Heart right ventricle (tissue), 16 donors: Measurements from ENCODE around the gene LRRC15. TPM values are rescaled to one million over a fixed set of nuclear protein-coding genes. Genes with fewer than 3 reads are reported as not detected.

Experiments used
- ATAC-seq, 8 donors: fragments of 200-7000 bp; cut with Tn5 transposase; one replicate each; pipeline ENCODE4 v1.9.1; 2020; ENCODE audit warnings: mild to moderate bottlenecking in 8 of 8, moderate library complexity in 8 of 8, moderate number of reproducible peaks in 1 of 8
- DNase-seq, 2 donors: peaks; one replicate each; pipeline ENCODE4 v3.0.0-alpha.2; 2020
- H3K27ac ChIP-seq, 10 donors: fragments of 200-600 bp; sonication (generic) in 2 of 10; one replicate each; pipeline versions ENCODE4 v1.5.0 to v1.8.0; 2020 to 2022; ENCODE audit warnings: mild to moderate bottlenecking in 3 of 10
- H3K27me3 ChIP-seq, 7 donors: fragments of 200-600 bp; one replicate each; pipeline ENCODE4 v1.8.0; 2021 to 2022; ENCODE audit warnings: mild to moderate bottlenecking in 2 of 7
- H3K36me3 ChIP-seq, 9 donors: fragments of 200-600 bp; sonication (generic) in 1 of 9; one replicate each; pipeline versions ENCODE4 v1.5.0 to v1.8.0; 2020 to 2022; ENCODE audit warnings: mild to moderate bottlenecking in 2 of 9
- H3K4me1 ChIP-seq, 9 donors: fragments of 200-600 bp; sonication (generic) in 1 of 9; one replicate each; pipeline versions ENCODE4 v1.5.0 to v1.8.0; 2020 to 2022; ENCODE audit warnings: mild to moderate bottlenecking in 4 of 9
- H3K4me3 ChIP-seq, 10 donors: fragments of 200-600 bp; sonication (generic) in 2 of 10; one replicate each; pipeline versions ENCODE4 v1.5.0 to v1.8.0; 2020 to 2022; ENCODE audit warnings: mild to moderate bottlenecking in 7 of 10, moderate library complexity in 2 of 10
- H3K9me3 ChIP-seq, 11 donors: fragments of 200-600 bp in 10 of 11; sonication (generic) in 2 of 11; one replicate each; pipeline versions ENCODE4 v1.5.0 to v1.8.0; 2013 to 2022; ENCODE audit warnings: mild to moderate bottlenecking in 2 of 11, control low read depth in 1 of 11, moderate library complexity in 1 of 11
- WGBS, 2 donors: extraction: QIAGEN DNeasy Blood & Tissue Kit; methylation state at CpG; one replicate each; pipeline ENCODE4 v1.1.7; 2013; ENCODE audit warnings: inconsistent platforms in 1 of 2; 5-methylcytosine and 5-hydroxymethylcytosine counted together
- intact Hi-C, 10 donors: fragments of 100-400 bp; cut with DNase I; formaldehyde crosslinking; loops; one replicate each; pipeline versions ENCODE4 v1.11.1 to v1.14.2; 2022
- polyA plus RNA-seq, 2 donors: library from polyadenylated mRNA; stranded (reverse); fragments of 200-250 nt; gene quantifications; one replicate each; pipeline ENCODE4 v1.2.3, GENCODE V29; 2013
- total RNA-seq, 10 donors: library from RNA; stranded (reverse); fragmentation: NEBNext Ultra II Directional in 3 of 10; extraction: Animal tissue kit (Norgen Biotek cat#: 25700) in 3 of 10; gene quantifications; one replicate each; pipeline versions ENCODE4 v1.2.1 to v1.2.4, GENCODE V29; 2021 to 2023
- TF ChIP-seq, protein P1 (sequence below), 9 donors: fragments of 200-600 bp; sonication (generic) in 2 of 9; IDR thresholded peaks; one replicate each; pipeline versions ENCODE4 v1.5.0 to v1.8.0; 2021 to 2022; ENCODE audit warnings: antibody characterized with exemption in 9 of 9, mild to moderate bottlenecking in 5 of 9, moderate library complexity in 1 of 9
- donor health status: Arrhythmogenic right ventricular cardiomyopathy.
- donor health status: ischemic (EF 13 %, LVEDD 7.1; RV severe dilation, severe dysfunction).
- donor health status: healthy with polysubstance abuse.
- donor health status: DM: no; HTN: yes; CAD: no.
- donor health status: DM: no; HTN: no; CAD: no.
- donor health status: ischemic (EF 25% LVEDD 6.9; RV normal size, moderate dysfunction).
- donor health status: ischemic (EF 25% LVEDD 5.7; RV mildly dilated, moderate dysfunction).
- donor health status: healthy.
- donor health status: DM: yes; HTN: yes; CAD: no.
- donor health status: Ischemic cardiomyopathy.
- donor health status: ischemic (EF 35%, LVEDD 5.7; RV mildly dilated, moderate dysfunction).
- donor health status: nonischemic (EF 11% LVEDD 7.7; RV severe dilation, severe dysfunction).
- donor health status: DM: yes; HTN: yes; CAD: no.
- donor health status: PGD.
- donor health status: ischemic (EF 29% LVEDD 5.4; RV normal size, mild dysfunction).
- donor health status: nonischemic (EF 23%, LVEDD 6.1; RV moderate dilation, normal function).

LRRC15 gene
- total and polyA plus RNA-seq, 12 donors, result 0.05 to 0.81 (median 0.21) TPM; not detected in 1

DNA sequence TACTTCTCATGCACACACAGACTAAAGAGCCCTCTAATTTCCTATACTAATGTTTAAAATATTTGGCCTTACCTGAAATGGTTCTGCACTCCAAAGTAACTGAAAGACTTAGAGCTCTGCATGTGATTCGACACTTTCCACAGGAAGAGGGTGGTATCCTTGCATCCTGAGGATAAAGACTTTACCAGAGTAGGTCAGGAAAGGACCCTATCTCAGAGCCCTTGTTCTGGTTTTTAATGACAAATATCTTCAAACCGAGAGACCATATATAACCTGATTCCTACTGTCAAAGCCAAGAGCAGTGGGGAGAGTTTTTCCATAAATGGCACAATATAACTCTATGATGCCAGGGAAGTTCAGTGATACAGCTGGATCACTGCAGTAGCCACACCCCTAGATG, 29.6 kb upstream of the LRRC15 start, which contains the start of gene GP5:
GP5 (minus strand) TSS at position 101 of the 400 bp plus-strand sequence. CDS start 984 bp downstream, outside the sequence.
- Histone ChIP-seq H3K36me3 (peaks cover 0 to 18% (median 0%) of the 10 kb centered on the region in 9 donors), H3K4me3 (peak within 1 kb of the TSS in 8 of 10 donors; percentile 5 to 51 (median 37)), H3K27me3 (peaks cover 0 to 56% (median 31%) of the 10 kb centered on the region in 7 donors), H3K4me1 (peaks cover 0 to 21% (median 16%) of the 10 kb centered on the region in 9 donors), H3K27ac (peak within 1 kb of the TSS in 1 of 10 donors; percentile 6), H3K9me3 (no peaks in the 10 kb centered on the region)
- intact Hi-C loops, result loop anchor here in 1 of 10 donors (5.0 kb wide), 1 partner anchor 62 kb away; no protein-coding TSS in a partner anchor
- no peak for DNase-seq
- TF ChIP-seq, protein P1, sequence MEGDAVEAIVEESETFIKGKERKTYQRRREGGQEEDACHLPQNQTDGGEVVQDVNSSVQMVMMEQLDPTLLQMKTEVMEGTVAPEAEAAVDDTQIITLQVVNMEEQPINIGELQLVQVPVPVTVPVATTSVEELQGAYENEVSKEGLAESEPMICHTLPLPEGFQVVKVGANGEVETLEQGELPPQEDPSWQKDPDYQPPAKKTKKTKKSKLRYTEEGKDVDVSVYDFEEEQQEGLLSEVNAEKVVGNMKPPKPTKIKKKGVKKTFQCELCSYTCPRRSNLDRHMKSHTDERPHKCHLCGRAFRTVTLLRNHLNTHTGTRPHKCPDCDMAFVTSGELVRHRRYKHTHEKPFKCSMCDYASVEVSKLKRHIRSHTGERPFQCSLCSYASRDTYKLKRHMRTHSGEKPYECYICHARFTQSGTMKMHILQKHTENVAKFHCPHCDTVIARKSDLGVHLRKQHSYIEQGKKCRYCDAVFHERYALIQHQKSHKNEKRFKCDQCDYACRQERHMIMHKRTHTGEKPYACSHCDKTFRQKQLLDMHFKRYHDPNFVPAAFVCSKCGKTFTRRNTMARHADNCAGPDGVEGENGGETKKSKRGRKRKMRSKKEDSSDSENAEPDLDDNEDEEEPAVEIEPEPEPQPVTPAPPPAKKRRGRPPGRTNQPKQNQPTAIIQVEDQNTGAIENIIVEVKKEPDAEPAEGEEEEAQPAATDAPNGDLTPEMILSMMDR (IDR thresholded peaks at IDR 0.05), result no peak
- 57 to 68% methylated on average over 2 of the region's 2 CpGs for WGBS, 2 donors
- ATAC-seq, result no peak

- Histone ChIP-seq H3K4me3 (peak overlapping the region in 8 of 10 donors; percentile 5 to 51 (median 37)), H3K4me1 (peaks cover 0 to 21% (median 16%) of the 10 kb centered on the region in 9 donors), H3K9me3 (no peaks in the 10 kb centered on the region), H3K36me3 (peaks cover 0 to 6% (median 0%) of the 10 kb centered on the region in 9 donors), H3K27me3 (peaks cover 0 to 66% (median 31%) of the 10 kb centered on the region in 7 donors), H3K27ac (peak overlapping the region in 1 of 10 donors; percentile 6)
- intact Hi-C loops, result loop anchor here in 1 of 10 donors (5.0 kb wide), 1 partner anchor 61 kb away; no protein-coding TSS in a partner anchor
- TF ChIP-seq, protein P1 (IDR thresholded peaks at IDR 0.05), result no peak
- ATAC-seq (peak; percentile 30 to 56 (median 40)), DNase-seq (no peak)
- WGBS, 2 donors, result 5 to 6% methylated on average over 38 of the region's 38 CpGs
Observed at GRCh38 chr3:194397757-194398312, 28.3 kb upstream of the LRRC15 start.

GRCh38 chr3:194396859-194397756, 27.6 kb upstream of the LRRC15 start:
- DNase-seq (no peak), ATAC-seq (peak in 3 of 8 donors; percentile 26 to 53 (median 43))
- H3K4me3 ChIP-seq, result peak overlapping the region in 9 of 10 donors; percentile 12 to 51 (median 37)
- peak overlapping the region in 1 of 10 donors; percentile 21 for H3K27ac ChIP-seq
- H3K4me1 ChIP-seq, result peaks cover 0 to 21% (median 16%) of the 10 kb centered on the region in 9 donors
- intact Hi-C loops, result loop anchor here in 1 of 10 donors (5.0 kb wide), 1 partner anchor 60 kb away; no protein-coding TSS in a partner anchor
- TF ChIP-seq, protein P1 (IDR thresholded peaks at IDR 0.05), result no peak
- no peaks in the 10 kb centered on the region for H3K9me3 ChIP-seq
- 34 to 35% methylated on average over 70 to 73 of the region's 73 CpGs for WGBS, 2 donors
- no peaks in the 10 kb centered on the region for H3K36me3 ChIP-seq
- H3K27me3 ChIP-seq, result peaks cover 0 to 71% (median 31%) of the 10 kb centered on the region in 7 donors

DNA sequence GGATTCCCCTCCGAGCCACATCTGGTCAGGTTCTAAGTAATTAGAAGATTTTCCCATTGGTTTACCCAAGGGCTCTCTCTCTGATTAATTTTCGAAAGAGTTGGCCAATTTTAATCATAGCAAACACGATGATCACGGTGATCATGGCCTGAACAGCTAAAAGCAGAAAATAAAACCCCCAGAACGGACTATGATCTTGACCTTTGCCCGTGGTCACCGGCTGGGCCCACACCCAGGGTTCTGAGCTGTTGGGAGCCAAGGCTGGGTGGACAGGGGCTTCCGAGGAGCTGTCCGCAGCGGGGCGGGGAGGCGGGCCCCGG, 27.0 kb upstream of the LRRC15 start:
- Histone ChIP-seq H3K4me3 (peak overlapping the region in 9 of 10 donors; percentile 12 to 51 (median 30)), H3K27me3 (peaks cover 0 to 71% (median 31%) of the 10 kb centered on the region in 7 donors), H3K27ac (peak overlapping the region in 1 of 10 donors; percentile 21), H3K36me3 (no peaks in the 10 kb centered on the region), H3K9me3 (peaks cover 0 to 4% (median 0%) of the 10 kb centered on the region in 11 donors), H3K4me1 (peaks cover 0 to 21% (median 16%) of the 10 kb centered on the region in 9 donors)
- 53 to 63% methylated on average over 13 of the region's 13 CpGs for WGBS, 2 donors
- intact Hi-C loops, result loop anchor here in 1 of 10 donors (5.0 kb wide), 1 partner anchor 59 kb away; no protein-coding TSS in a partner anchor
- ATAC-seq (no peak), DNase-seq (no peak)
- TF ChIP-seq, protein P1 (IDR thresholded peaks at IDR 0.05), result no peak
